Lower leg skin (tissue), 3 donors: ENCODE measurements around the gene NLRP14.

Experiments
- CTCF ChIP-seq, 3 donors: fragments of 450-650 bp; IDR thresholded peaks; one replicate each; pipeline ENCODE4 v1.5.1; 2016; ENCODE audit warnings: antibody characterized with exemption in 3 of 3, mild to moderate bottlenecking in 3 of 3, moderate library complexity in 2 of 3
- POLR2A ChIP-seq, 2 donors: fragments of 450-650 bp; IDR thresholded peaks; one replicate each; pipeline ENCODE4 v1.6.1; 2016 to 2017; ENCODE audit warnings: antibody characterized with exemption in 2 of 2, mild to moderate bottlenecking in 1 of 2, moderate library complexity in 1 of 2

- TF ChIP-seq CTCF (IDR thresholded peaks at IDR 0.05) = no peak
- no peak for TF ChIP-seq POLR2A (IDR thresholded peaks at IDR 0.05)
These were observed 24.6 kb upstream of the NLRP14 start for GRCh38 chr11:6995703-6996102.
